ENCODE measurements around the gene SLC23A1. TPM values are rescaled to one million over a fixed set of nuclear protein-coding genes. Genes with fewer than 3 reads are reported as not detected.

Gene SLC23A1
- total RNA-seq, 6 experiments from 2014 or later: 11.7 to 51.0 (median 22.8) TPM

DNA sequence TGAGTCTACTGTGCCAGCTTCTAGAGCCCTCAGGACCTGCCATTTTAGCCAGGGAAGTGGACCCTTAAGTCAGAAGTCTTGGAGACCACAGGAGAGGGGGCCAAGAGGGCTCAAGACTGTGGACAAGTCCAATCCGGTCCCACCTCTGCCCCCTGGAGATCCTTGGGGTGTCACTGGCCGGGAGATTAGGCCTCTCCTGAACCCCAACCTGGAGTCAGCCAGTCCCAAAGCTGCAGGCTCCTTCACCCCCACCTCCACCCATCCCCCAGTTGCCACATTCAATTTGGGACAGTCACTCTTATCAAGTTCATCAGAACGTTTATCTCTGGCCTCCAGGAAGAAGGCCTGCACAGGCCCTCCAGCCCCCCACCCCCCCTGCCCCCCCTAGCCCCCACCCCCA lies 290 bp downstream of the SLC23A1 start:
- DNase-seq (peak in 1 of 3 donors; percentile 50), ATAC-seq (peak; percentile 1 to 24 (median 6))
- peak overlapping the region in 2 of 3 donors; percentile 36 to 70 for H3K27ac ChIP-seq
- intact Hi-C loops (cut with DNase I): loop anchor here in 1 of 2 donors (10.0 kb wide), 1 partner anchor 88 kb away; the partner anchor contains the start of gene MATR3
- TF ChIP-seq, protein P1, sequence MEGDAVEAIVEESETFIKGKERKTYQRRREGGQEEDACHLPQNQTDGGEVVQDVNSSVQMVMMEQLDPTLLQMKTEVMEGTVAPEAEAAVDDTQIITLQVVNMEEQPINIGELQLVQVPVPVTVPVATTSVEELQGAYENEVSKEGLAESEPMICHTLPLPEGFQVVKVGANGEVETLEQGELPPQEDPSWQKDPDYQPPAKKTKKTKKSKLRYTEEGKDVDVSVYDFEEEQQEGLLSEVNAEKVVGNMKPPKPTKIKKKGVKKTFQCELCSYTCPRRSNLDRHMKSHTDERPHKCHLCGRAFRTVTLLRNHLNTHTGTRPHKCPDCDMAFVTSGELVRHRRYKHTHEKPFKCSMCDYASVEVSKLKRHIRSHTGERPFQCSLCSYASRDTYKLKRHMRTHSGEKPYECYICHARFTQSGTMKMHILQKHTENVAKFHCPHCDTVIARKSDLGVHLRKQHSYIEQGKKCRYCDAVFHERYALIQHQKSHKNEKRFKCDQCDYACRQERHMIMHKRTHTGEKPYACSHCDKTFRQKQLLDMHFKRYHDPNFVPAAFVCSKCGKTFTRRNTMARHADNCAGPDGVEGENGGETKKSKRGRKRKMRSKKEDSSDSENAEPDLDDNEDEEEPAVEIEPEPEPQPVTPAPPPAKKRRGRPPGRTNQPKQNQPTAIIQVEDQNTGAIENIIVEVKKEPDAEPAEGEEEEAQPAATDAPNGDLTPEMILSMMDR (IDR thresholded peaks at IDR 0.05): no peak
- no peak for TF ChIP-seq POLR2A (IDR thresholded peaks at IDR 0.05)
- peaks cover 0 to 12% (median 0%) of the 10 kb centered on the region in 4 donors for H3K36me3 ChIP-seq
- H3K4me1 ChIP-seq: peaks cover 0 to 45% (median 11%) of the 10 kb centered on the region in 4 donors
- 30% methylated on average over 2 of the region's 3 CpGs for WGBS (ENCODE audit: insufficient coverage, low coverage, low lambda C conversion rate, missing lambda C conversion rate)
- peak overlapping the region; percentile 34 to 68 (median 50) for H3K4me3 ChIP-seq
- no peaks in the 10 kb centered on the region for H3K27me3 ChIP-seq
- no peaks in the 10 kb centered on the region for H3K9me3 ChIP-seq

DNA sequence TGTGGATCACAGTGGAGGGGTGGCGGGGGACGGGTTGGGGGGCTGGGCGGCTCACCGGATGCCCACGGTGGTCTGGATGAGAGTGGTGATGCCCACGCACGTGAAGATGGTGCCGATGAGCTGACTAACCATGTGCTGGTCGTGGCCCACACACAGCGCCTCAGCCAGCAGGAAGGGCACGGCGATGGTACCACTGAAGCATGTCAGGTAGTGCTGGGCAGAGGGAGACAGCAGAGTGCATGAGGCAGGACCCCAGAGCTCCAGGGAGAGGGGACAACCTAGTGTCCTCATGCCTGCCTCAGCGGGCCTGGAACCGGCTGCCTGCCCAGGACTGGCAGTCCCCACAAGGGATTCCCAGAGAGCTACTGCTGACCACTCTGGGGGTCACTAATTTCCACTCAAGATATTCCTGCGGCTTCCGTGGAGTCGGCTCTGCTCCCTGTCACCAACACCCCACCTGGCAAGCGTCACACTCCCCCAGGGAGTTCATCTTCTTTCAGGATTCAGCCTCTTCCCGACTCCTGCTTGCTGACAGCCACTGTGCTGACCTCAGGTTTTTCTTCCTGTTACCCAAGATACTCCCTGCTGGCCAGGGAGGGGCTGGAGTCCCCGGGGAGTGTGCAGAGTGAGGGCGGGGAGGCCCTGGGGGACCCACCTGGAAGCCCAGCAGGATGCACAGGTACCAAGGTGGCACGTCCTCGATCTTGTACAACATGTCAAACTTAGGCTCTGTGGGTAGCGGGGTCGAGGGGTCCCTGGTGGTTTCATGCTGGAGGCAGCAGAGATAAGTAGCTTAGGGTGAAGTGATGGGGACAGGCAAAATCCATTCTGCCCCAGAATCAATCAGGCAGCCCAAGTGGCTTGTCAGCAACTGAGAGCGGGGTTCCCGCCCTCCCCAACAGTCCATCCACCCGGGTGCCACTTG lies 998 bp downstream of the SLC23A1 start:
- TF ChIP-seq, protein P1 (IDR thresholded peaks at IDR 0.05): no peak
- no peak for TF ChIP-seq POLR2A (IDR thresholded peaks at IDR 0.05)
- DNase-seq (peak in 1 of 3 donors; percentile 52), ATAC-seq (peak; percentile 8 to 33 (median 22))
- Histone ChIP-seq H3K4me3 (peak overlapping the region; percentile 34 to 68 (median 50)), H3K9me3 (no peaks in the 10 kb centered on the region), H3K36me3 (peaks cover 0 to 19% (median 0%) of the 10 kb centered on the region in 4 donors), H3K4me1 (peaks cover 0 to 45% (median 11%) of the 10 kb centered on the region in 4 donors), H3K27ac (peak overlapping the region in 2 of 3 donors; percentile 36 to 70), H3K27me3 (no peaks in the 10 kb centered on the region)
- WGBS (ENCODE audit: insufficient coverage, low coverage, low lambda C conversion rate, missing lambda C conversion rate): 34% methylated on average over 13 of the region's 28 CpGs
- intact Hi-C loops (cut with DNase I): loop anchor here in 1 of 2 donors (10.0 kb wide), 1 partner anchor 87 kb away; the partner anchor contains the start of gene MATR3

DNA sequence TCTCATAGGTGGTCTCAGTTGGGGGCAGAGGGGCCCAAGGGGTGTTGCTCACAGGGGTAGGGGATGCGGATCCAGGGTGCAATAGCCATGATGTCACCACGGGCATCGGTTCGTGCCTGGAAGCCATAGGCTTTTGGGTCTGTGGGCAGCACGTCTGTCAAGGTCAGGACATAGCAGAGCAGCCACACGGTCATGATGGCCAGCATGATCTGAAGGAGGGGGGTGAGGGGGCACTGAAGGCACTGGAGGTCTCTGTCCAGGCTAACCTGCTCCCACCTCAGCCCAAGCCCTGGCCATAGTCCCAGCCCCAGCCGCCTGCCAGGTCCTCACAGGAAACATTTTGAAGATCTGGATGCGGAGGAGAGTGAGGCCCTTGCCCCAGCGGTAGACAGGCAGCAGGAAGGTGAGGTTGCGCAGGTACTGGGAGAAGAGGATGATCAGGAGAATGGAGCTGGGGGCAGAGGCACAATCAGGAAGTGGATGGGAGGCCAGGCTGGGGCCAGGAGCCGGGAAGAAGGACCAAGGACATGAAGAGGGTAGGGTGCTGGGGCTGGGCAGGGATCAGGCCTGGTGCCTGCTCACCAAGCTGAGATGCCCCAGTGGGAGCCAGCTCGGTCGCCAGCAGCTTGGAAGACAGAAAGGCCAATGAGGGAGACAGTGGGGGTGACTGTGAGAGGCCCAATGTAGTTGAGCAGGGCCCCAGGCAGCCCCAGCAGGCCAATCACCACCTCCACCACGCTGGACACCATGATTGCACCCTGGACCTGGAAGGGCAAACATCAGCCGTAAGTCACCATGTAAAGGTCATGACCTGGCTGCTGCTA lies 3.3 kb downstream of the SLC23A1 start:
- Histone ChIP-seq H3K27ac (no peak overlapping the region), H3K9me3 (no peaks in the 10 kb centered on the region), H3K36me3 (peaks cover 0 to 22% (median 0%) of the 10 kb centered on the region in 4 donors), H3K27me3 (no peaks in the 10 kb centered on the region), H3K4me3 (no peak overlapping the region), H3K4me1 (peaks cover 0 to 31% (median 11%) of the 10 kb centered on the region in 4 donors)
- DNase-seq: peak in 1 of 3 donors; percentile 33
- no peak for TF ChIP-seq POLR2A (IDR thresholded peaks at IDR 0.05)
- TF ChIP-seq, protein P1 (IDR thresholded peaks at IDR 0.05): no peak
- 96% methylated on average over 5 of the region's 15 CpGs for WGBS (ENCODE audit: insufficient coverage, low coverage, low lambda C conversion rate, missing lambda C conversion rate)
- intact Hi-C loops (cut with DNase I): loop anchor here in 1 of 2 donors (10.0 kb wide), 1 partner anchor 85 kb away; the partner anchor contains the start of gene MATR3
- no peak for ATAC-seq

DNA sequence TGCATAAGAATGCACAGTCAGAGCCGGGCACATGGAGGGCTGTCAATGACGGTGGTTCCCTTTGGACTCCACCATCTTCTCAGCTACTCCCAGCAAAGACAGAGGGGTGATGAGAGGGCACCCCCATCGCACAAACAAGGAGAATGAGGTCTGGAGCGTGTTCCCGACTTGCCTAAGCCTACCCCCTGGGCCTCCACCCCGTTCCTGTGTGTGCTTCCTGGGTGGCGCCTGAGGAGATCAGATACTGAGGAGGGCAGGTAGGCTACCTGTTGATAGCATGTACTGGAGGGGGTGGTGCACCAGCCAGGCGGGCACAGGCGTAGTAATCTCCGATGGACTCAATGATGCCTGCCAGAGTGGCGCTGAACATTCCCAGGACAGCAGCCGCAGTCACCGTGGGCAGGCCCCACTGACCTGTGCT lies 4.1 kb downstream of the SLC23A1 start:
- TF ChIP-seq POLR2A (IDR thresholded peaks at IDR 0.05): no peak
- 72% methylated on average over 5 of the region's 13 CpGs for WGBS (ENCODE audit: insufficient coverage, low coverage, low lambda C conversion rate, missing lambda C conversion rate)
- peaks cover 0 to 22% (median 0%) of the 10 kb centered on the region in 4 donors for H3K36me3 ChIP-seq
- no peak for ATAC-seq
- intact Hi-C loops (cut with DNase I): no loop called here
- H3K4me1 ChIP-seq: peaks cover 0 to 31% (median 6%) of the 10 kb centered on the region in 4 donors
- peak in 1 of 3 donors; percentile 18 for DNase-seq
- H3K27me3 ChIP-seq: no peaks in the 10 kb centered on the region
- H3K4me3 ChIP-seq: no peak overlapping the region
- H3K9me3 ChIP-seq: no peaks in the 10 kb centered on the region
- no peak overlapping the region for H3K27ac ChIP-seq
